ENCODE results near the gene FRMPD4. TPM values are rescaled to one million over a fixed set of nuclear protein-coding genes. Genes with fewer than 3 reads are reported as not detected.

The FRMPD4 gene
- total RNA-seq, 1 donor, result 1.8 TPM

DNA sequence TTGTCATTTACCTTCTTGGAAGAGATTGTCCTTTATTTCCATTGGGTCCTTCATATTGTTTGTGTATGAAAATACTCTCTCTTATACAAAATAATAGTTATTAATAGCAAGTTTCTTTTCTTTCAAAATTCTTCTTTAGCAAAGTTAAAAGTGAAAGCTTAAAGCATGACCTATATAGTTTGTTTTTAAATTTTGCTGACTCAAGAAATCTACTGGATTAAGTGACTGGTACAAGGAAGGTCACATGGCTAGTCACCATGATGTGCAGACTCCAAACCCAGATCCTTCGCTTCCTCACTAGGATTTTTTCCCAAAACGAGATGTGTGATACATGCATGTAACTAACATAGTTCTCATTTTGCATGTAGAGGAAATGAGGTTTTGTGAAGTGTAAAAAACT lies 322.7 kb downstream of the FRMPD4 start:
- Histone ChIP-seq H3K79me2 (ENCODE audit: insufficient read depth, low read length) (no peaks in the 10 kb centered on the region), H3K36me3 (ENCODE audit: insufficient read depth, low read length) (no peaks in the 10 kb centered on the region), H2AFZ (ENCODE audit: low read length) (no peak overlapping the region), H3K27me3 (ENCODE audit: insufficient read depth, low read length) (no peaks in the 10 kb centered on the region), H3K4me2 (ENCODE audit: insufficient read depth, low read length) (no peak overlapping the region), H3K4me3 (ENCODE audit: insufficient read depth, low read length) (no peak overlapping the region), H3K4me1 (ENCODE audit: insufficient read depth, low read length) (no peaks in the 10 kb centered on the region), H4K20me1 (ENCODE audit: insufficient read depth, low read length) (no peaks in the 10 kb centered on the region), H3K9me3 (ENCODE audit: low read depth, low read length) (no peaks in the 10 kb centered on the region), H3K27ac (ENCODE audit: low read depth, low read length) (no peak overlapping the region)
- TF ChIP-seq, protein P1, sequence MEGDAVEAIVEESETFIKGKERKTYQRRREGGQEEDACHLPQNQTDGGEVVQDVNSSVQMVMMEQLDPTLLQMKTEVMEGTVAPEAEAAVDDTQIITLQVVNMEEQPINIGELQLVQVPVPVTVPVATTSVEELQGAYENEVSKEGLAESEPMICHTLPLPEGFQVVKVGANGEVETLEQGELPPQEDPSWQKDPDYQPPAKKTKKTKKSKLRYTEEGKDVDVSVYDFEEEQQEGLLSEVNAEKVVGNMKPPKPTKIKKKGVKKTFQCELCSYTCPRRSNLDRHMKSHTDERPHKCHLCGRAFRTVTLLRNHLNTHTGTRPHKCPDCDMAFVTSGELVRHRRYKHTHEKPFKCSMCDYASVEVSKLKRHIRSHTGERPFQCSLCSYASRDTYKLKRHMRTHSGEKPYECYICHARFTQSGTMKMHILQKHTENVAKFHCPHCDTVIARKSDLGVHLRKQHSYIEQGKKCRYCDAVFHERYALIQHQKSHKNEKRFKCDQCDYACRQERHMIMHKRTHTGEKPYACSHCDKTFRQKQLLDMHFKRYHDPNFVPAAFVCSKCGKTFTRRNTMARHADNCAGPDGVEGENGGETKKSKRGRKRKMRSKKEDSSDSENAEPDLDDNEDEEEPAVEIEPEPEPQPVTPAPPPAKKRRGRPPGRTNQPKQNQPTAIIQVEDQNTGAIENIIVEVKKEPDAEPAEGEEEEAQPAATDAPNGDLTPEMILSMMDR (IDR thresholded peaks at IDR 0.05; ENCODE audit: extremely low read depth, low read depth, low read length), result no peak
- DNase-seq (ENCODE audit: insufficient read length, low spot score, missing footprints), result no peak

DNA sequence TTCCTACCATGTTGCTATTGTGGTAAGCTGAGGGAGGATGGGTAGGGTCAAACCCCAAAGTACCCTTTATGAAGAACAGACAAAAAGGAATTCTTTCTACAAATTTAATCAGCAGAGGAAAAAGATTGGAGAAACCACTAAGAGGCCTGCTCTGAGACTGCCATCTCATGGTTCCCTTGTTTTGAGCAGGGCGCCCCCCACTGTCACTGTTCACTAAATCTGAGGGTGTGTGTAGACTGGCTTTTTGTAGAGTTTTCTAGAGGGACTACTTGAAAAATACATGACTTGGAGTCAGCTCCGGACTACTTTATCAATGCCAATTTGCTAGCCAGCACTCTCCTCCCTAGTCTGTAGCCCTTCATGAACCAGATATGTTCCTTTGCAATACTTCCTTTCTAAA lies 324.8 kb downstream of the FRMPD4 start:
- no peaks in the 10 kb centered on the region for H4K20me1 ChIP-seq (ENCODE audit: insufficient read depth, low read length)

DNA sequence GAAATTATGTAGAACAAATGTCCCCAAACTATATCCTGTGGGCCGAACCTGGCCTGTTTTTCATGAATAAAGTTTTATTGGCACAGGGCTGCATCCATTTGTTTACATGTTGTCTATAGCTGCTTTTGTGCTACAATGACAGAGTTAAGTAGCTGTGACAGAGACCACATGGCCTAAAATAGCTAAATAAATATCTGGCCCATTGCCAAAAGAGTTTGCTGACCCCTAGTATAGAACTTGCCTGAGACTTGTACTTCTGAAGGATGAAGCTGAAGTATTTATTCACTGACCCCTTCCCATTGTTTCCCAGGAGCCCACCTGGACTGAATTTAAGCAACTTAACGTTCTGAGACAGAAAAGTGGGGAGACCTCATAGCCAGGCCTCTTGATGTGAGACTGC lies 325.6 kb downstream of the FRMPD4 start:
- Histone ChIP-seq H3K27ac (ENCODE audit: low read depth, low read length) (no peak overlapping the region), H3K27me3 (ENCODE audit: insufficient read depth, low read length) (no peaks in the 10 kb centered on the region), H3K36me3 (ENCODE audit: insufficient read depth, low read length) (no peaks in the 10 kb centered on the region), H3K9me3 (ENCODE audit: low read depth, low read length) (no peaks in the 10 kb centered on the region), H3K4me1 (ENCODE audit: insufficient read depth, low read length) (no peaks in the 10 kb centered on the region), H3K4me2 (ENCODE audit: insufficient read depth, low read length) (no peak overlapping the region), H3K4me3 (ENCODE audit: insufficient read depth, low read length) (no peak overlapping the region), H4K20me1 (ENCODE audit: insufficient read depth, low read length) (no peaks in the 10 kb centered on the region), H2AFZ (ENCODE audit: low read length) (no peak overlapping the region), H3K79me2 (ENCODE audit: insufficient read depth, low read length) (no peaks in the 10 kb centered on the region)
- no peak for DNase-seq (ENCODE audit: insufficient read length, low spot score, missing footprints)
- TF ChIP-seq, protein P1 (IDR thresholded peaks at IDR 0.05; ENCODE audit: extremely low read depth, low read depth, low read length), result no peak

More for the DNA sequence above, 324.8 kb downstream of the FRMPD4 start:
- Histone ChIP-seq H3K4me1 (ENCODE audit: insufficient read depth, low read length) (no peaks in the 10 kb centered on the region), H3K4me3 (ENCODE audit: insufficient read depth, low read length) (no peak overlapping the region), H3K4me2 (ENCODE audit: insufficient read depth, low read length) (no peak overlapping the region), H3K9me3 (ENCODE audit: low read depth, low read length) (no peaks in the 10 kb centered on the region), H3K27ac (ENCODE audit: low read depth, low read length) (no peak overlapping the region), H3K27me3 (ENCODE audit: insufficient read depth, low read length) (no peaks in the 10 kb centered on the region), H3K36me3 (ENCODE audit: insufficient read depth, low read length) (no peaks in the 10 kb centered on the region), H3K79me2 (ENCODE audit: insufficient read depth, low read length) (no peaks in the 10 kb centered on the region), H2AFZ (ENCODE audit: low read length) (no peak overlapping the region)
- TF ChIP-seq, protein P1 (IDR thresholded peaks at IDR 0.05; ENCODE audit: extremely low read depth, low read depth, low read length), result no peak
- no peak for DNase-seq (ENCODE audit: insufficient read length, low spot score, missing footprints)

DNA sequence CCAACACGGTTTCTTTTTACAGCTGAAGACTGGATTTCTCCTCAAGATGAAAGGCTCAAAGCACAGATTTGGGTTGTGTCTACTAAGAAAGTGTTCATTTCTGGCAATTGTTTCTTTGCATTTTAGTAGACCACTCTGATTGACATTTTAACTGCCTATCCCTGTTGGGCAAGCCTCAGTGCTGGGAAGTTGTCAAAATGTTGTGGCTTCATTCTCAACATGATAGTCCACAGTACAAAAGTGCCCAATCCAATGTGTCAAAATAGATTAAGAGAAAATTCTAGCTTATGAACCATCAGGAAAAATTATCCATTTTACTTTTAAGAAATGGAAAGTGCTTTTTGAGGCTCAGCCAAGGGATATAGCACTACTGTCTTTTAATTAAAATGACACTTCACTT lies 329.0 kb downstream of the FRMPD4 start:
- no peaks in the 10 kb centered on the region for H4K20me1 ChIP-seq (ENCODE audit: insufficient read depth, low read length)
- DNase-seq (ENCODE audit: insufficient read length, low spot score, missing footprints), result no peak
- H2AFZ ChIP-seq (ENCODE audit: low read length), result no peak overlapping the region
- no peak overlapping the region for H3K4me2 ChIP-seq (ENCODE audit: insufficient read depth, low read length)
- no peaks in the 10 kb centered on the region for H3K4me1 ChIP-seq (ENCODE audit: insufficient read depth, low read length)
- no peaks in the 10 kb centered on the region for H3K79me2 ChIP-seq (ENCODE audit: insufficient read depth, low read length)
- H3K4me3 ChIP-seq (ENCODE audit: insufficient read depth, low read length), result no peak overlapping the region
- TF ChIP-seq, protein P1 (IDR thresholded peaks at IDR 0.05; ENCODE audit: extremely low read depth, low read depth, low read length), result no peak
- no peak overlapping the region for H3K27ac ChIP-seq (ENCODE audit: low read depth, low read length)
- no peaks in the 10 kb centered on the region for H3K36me3 ChIP-seq (ENCODE audit: insufficient read depth, low read length)
- no peaks in the 10 kb centered on the region for H3K27me3 ChIP-seq (ENCODE audit: insufficient read depth, low read length)
- H3K9me3 ChIP-seq (ENCODE audit: low read depth, low read length), result no peaks in the 10 kb centered on the region

All from osteoblast (primary cell).